ENCODE data around the gene NCK2. TPM values are rescaled to one million over a fixed set of nuclear protein-coding genes. Genes with fewer than 3 reads are reported as not detected.

The NCK2 gene
- total RNA-seq, 1 experiment from 2014 or later = 26.7 TPM

DNA sequence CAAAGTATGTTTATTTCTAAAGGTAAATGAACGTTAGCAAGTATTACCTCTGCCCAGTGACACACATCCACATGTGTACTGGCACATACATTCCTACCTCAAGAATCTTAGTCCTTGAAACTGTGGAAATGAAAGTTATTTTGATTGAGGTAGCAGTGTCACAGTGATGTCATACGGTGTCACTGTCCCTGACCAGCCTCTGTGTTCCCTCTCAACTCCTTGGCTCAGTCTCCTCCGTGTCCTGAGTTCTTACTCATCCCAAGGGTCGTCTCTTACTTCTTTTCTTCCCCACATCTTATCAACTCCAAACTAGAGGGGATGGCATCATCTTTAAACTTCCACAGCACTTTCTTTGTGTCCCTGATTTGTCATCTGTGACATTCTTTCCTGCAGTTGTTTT lies 3.3 kb downstream of the NCK2 start:
- H3K9ac ChIP-seq (ENCODE audit: low read length) = no peak overlapping the region
- H4K20me1 ChIP-seq (ENCODE audit: insufficient read depth) = no peaks in the 10 kb centered on the region
- intact Hi-C loops (cut with micrococcal nuclease) = no loop called here
- ChIA-PET RAD21 (ENCODE audit: low non-redundant PET in 1 of 2, low total read pairs in 2 of 2, uncharacterized antibody in 2 of 2, unreplicated experiment in 2 of 2) (no interaction called here), CTCF (no interaction called here), POLR2A (no interaction called here)
- no peak for TF ChIP-seq ELF1 (IDR thresholded peaks at IDR 0.05; ENCODE audit: borderline replicate concordance, low read depth)
- TF ChIP-seq POLR2A (IDR thresholded peaks at IDR 0.05; ENCODE audit: borderline replicate concordance, extremely low read depth, insufficient read depth, insufficient read length) = no peak
- TF ChIP-seq, protein P1, sequence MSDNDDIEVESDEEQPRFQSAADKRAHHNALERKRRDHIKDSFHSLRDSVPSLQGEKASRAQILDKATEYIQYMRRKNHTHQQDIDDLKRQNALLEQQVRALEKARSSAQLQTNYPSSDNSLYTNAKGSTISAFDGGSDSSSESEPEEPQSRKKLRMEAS (IDR thresholded peaks at IDR 0.05) = no peak
- TF ChIP-seq SRF (IDR thresholded peaks at IDR 0.05; ENCODE audit: low read depth) = no peak
- TF ChIP-seq FOSL1 (IDR thresholded peaks at IDR 0.05; ENCODE audit: low read depth) = no peak
- TF ChIP-seq ZFX (IDR thresholded peaks at IDR 0.05) = no peak
- TF ChIP-seq, protein P2, sequence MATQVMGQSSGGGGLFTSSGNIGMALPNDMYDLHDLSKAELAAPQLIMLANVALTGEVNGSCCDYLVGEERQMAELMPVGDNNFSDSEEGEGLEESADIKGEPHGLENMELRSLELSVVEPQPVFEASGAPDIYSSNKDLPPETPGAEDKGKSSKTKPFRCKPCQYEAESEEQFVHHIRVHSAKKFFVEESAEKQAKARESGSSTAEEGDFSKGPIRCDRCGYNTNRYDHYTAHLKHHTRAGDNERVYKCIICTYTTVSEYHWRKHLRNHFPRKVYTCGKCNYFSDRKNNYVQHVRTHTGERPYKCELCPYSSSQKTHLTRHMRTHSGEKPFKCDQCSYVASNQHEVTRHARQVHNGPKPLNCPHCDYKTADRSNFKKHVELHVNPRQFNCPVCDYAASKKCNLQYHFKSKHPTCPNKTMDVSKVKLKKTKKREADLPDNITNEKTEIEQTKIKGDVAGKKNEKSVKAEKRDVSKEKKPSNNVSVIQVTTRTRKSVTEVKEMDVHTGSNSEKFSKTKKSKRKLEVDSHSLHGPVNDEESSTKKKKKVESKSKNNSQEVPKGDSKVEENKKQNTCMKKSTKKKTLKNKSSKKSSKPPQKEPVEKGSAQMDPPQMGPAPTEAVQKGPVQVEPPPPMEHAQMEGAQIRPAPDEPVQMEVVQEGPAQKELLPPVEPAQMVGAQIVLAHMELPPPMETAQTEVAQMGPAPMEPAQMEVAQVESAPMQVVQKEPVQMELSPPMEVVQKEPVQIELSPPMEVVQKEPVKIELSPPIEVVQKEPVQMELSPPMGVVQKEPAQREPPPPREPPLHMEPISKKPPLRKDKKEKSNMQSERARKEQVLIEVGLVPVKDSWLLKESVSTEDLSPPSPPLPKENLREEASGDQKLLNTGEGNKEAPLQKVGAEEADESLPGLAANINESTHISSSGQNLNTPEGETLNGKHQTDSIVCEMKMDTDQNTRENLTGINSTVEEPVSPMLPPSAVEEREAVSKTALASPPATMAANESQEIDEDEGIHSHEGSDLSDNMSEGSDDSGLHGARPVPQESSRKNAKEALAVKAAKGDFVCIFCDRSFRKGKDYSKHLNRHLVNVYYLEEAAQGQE (IDR thresholded peaks at IDR 0.05; ENCODE audit: low read depth) = no peak
- no peak for TF ChIP-seq TCF7L2 (IDR thresholded peaks at IDR 0.05; ENCODE audit: borderline replicate concordance, extremely low read depth, insufficient read depth, insufficient read length)
- TF ChIP-seq EGR1 (IDR thresholded peaks at IDR 0.05; ENCODE audit: low read depth) = no peak
- no peak for TF ChIP-seq RAD21 (IDR thresholded peaks at IDR 0.05; ENCODE audit: low read depth)
- no peak for TF ChIP-seq EZH2 (IDR thresholded peaks at IDR 0.05)
- no peak for TF ChIP-seq EZH2phosphoT487 (IDR thresholded peaks at IDR 0.05; ENCODE audit: borderline replicate concordance)
- no peak for TF ChIP-seq ZNF274 (IDR thresholded peaks at IDR 0.05; ENCODE audit: low read depth, low read length)
- no peak overlapping the region for H3K4me3 ChIP-seq (replicated peaks in 1 of 2; ENCODE audit: low read depth in 1 of 2, low read length in 2 of 2)
- H3K4me1 ChIP-seq (ENCODE audit: control insufficient read depth in 1 of 2, insufficient read depth in 2 of 2, low read length in 2 of 2) = peaks cover 6 to 16% of the 10 kb centered on the region in 2 experiments; a peak in 3 of 4 replicates
- ATAC-seq = no peak
- H3K27ac ChIP-seq (ENCODE audit: low read depth, low read length) = no peak overlapping the region
- peaks cover 69% of the 10 kb centered on the region for H3K79me2 ChIP-seq (ENCODE audit: insufficient read depth, low read length)
- H3K36me3 ChIP-seq (ENCODE audit: control insufficient read depth in 1 of 2, insufficient read depth in 2 of 2, low read length in 2 of 2) = 0 out of 4 replicates have a peak, but pooled peaks cover 0 to 8% of the 10 kb centered on the region in 2 experiments
- DNase-seq (ENCODE audit: low read depth, low spot score) = no peak
- no peaks in the 10 kb centered on the region for H3K27me3 ChIP-seq (ENCODE audit: insufficient read depth, low read length)
- H2AFZ ChIP-seq (ENCODE audit: low read depth, low read length, poor library complexity, severe bottlenecking) = no peak overlapping the region
- no TSS peak for BruUV-seq (replicated peaks)
- no peaks in the 10 kb centered on the region for H3K9me2 ChIP-seq (ENCODE audit: insufficient read depth)
- no peak overlapping the region for H3K4me2 ChIP-seq (ENCODE audit: low read length)
- no peaks in the 10 kb centered on the region for H3K9me3 ChIP-seq (ENCODE audit: control insufficient read depth in 1 of 2, insufficient read depth in 1 of 2, low read depth in 1 of 2, low read length in 2 of 2)
